Endothelial cell of umbilical vein (primary cell): ENCODE results near the gene ARHGAP10.

Source experiments
- EZH2 ChIP-seq: IDR thresholded peaks from 2 replicates; pipeline ENCODE4 v1.6.1; 2012; ENCODE audit warnings: borderline replicate concordance, low read depth, mild to moderate bottlenecking, moderate library complexity, low read length, inconsistent platforms; ENCODE audit not compliant: severe bottlenecking
- MYC ChIP-seq: IDR thresholded peaks from one replicate; pipeline ENCODE4 v1.6.1; 2011; ENCODE audit warnings: mild to moderate bottlenecking, low read depth, low read length
- POLR2AphosphoS5 ChIP-seq: IDR thresholded peaks from 2 replicates; pipeline ENCODE4 v1.6.1; 2012; ENCODE audit warnings: low read depth, mild to moderate bottlenecking, control low read depth, low read length, moderate library complexity; ENCODE audit not compliant: insufficient read depth
- TF ChIP-seq, protein P1 (sequence below), 2 donors: IDR thresholded peaks; 1 replicate in 1 of 2; 2 replicates in 1 of 2; pipeline ENCODE4 v1.5.1; 2011; ENCODE audit warnings: low read length in 2 of 2, mild to moderate bottlenecking in 2 of 2, moderate library complexity in 2 of 2, control low read depth in 1 of 2, inconsistent platforms in 1 of 2, low read depth in 1 of 2; ENCODE audit not compliant: insufficient read depth in 1 of 2; ENCODE audit errors: extremely low read depth in 1 of 2

DNA sequence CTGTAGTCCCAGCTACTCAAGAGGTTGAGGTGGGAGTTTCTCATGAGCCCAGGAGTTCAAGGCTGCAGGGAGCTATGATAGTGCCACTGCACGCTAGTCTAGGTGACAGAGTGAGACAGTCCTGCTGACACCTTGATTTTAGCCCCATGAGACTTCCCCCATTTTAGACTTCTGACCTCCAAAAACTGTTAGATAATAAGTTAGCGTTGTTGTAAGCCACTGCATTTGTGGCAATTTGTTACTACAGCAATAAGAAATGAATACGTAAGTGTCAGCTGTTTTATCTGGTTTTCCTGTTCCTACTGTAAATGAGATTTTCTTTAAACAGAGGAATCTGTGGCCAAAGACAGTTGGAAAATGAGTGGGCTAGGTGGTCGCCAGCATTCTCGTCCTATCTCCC lies 83.9 kb downstream of the ARHGAP10 start:
- TF ChIP-seq, protein P1, sequence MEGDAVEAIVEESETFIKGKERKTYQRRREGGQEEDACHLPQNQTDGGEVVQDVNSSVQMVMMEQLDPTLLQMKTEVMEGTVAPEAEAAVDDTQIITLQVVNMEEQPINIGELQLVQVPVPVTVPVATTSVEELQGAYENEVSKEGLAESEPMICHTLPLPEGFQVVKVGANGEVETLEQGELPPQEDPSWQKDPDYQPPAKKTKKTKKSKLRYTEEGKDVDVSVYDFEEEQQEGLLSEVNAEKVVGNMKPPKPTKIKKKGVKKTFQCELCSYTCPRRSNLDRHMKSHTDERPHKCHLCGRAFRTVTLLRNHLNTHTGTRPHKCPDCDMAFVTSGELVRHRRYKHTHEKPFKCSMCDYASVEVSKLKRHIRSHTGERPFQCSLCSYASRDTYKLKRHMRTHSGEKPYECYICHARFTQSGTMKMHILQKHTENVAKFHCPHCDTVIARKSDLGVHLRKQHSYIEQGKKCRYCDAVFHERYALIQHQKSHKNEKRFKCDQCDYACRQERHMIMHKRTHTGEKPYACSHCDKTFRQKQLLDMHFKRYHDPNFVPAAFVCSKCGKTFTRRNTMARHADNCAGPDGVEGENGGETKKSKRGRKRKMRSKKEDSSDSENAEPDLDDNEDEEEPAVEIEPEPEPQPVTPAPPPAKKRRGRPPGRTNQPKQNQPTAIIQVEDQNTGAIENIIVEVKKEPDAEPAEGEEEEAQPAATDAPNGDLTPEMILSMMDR (IDR thresholded peaks at IDR 0.05; ENCODE audit: extremely low read depth in 1 of 2, insufficient read depth in 1 of 2, low read depth in 1 of 2, low read length in 2 of 2), result no peak
- no peak for TF ChIP-seq MYC
- no peak for TF ChIP-seq EZH2
- no peak for TF ChIP-seq POLR2AphosphoS5
